Endothelial cell of umbilical vein (primary cell): ENCODE measurements around the gene C7orf33. TPM values are rescaled to one million over a fixed set of nuclear protein-coding genes. Genes with fewer than 3 reads are reported as not detected.
"Not testable (repeated sequence)": the region's sequence is repeated elsewhere in the genome, so short reads cannot be mapped to it uniquely, and the experiment has no call there.

Experiments used
- BruUV-seq: library from RNA; stranded (reverse); fragments of 400-500 nt; replicated peaks from 2 replicates; lab custom pipeline; 2021; lab: Mats Ljungman, UMichigan
- CTCF ChIA-PET: fragments of 300-600, 350-600 bp; sonication (Branson Sonifier 250); formaldehyde crosslinking; loops from one replicate; lab custom pipeline; 2021; ENCODE audit warnings: antibody characterized with exemption, inconsistent platforms; lab: Charles Lee
- POLR2A ChIA-PET: fragments of 300-600, 350-600 bp; sonication (Branson Sonifier 250); formaldehyde crosslinking; loops from one replicate; lab custom pipeline; 2021; ENCODE audit warnings: antibody characterized with exemption, inconsistent platforms; lab: Charles Lee
- DNase-seq: peaks from one replicate; pipeline ENCODE4 v3.0.0-alpha.2; 2011; ENCODE audit warnings: low read depth, low spot score
- FAIRE-seq: peaks from 2 replicates; lab custom pipeline; 2011; peaks lifted over from hg19 to GRCh38; lab: Jason Lieb, UNC
- H2AFZ ChIP-seq: 2 replicates; pipeline ENCODE4 v1.6.0; 2012; ENCODE audit warnings: low read depth, low read length, control low read depth, inconsistent platforms
- H3K27ac ChIP-seq: 2 replicates; pipeline ENCODE4 v1.5.1; 2011; ENCODE audit warnings: low read depth, mild to moderate bottlenecking, control low read depth, low read length, moderate library complexity; ENCODE audit not compliant: insufficient read depth
- H3K27me3 ChIP-seq, 2 experiments: 2 replicates each; pipeline versions ENCODE4 v1.6.0 to v1.6.1; 2011; ENCODE audit warnings: low read length in 2 of 2, mixed read lengths in 1 of 2; ENCODE audit not compliant: control insufficient read depth in 2 of 2, insufficient read depth in 2 of 2
- H3K36me3 ChIP-seq, 2 experiments: 2 replicates in 1 of 2; 3 replicates in 1 of 2; pipeline ENCODE4 v1.5.1; 2011; ENCODE audit warnings: low read length in 2 of 2, mild to moderate bottlenecking in 1 of 2, moderate library complexity in 1 of 2; ENCODE audit not compliant: control insufficient read depth in 2 of 2, insufficient read depth in 2 of 2; ENCODE audit errors: extremely low read depth in 1 of 2
- H3K4me1 ChIP-seq: 3 replicates; pipeline ENCODE4 v1.5.1; 2011; ENCODE audit warnings: mild to moderate bottlenecking, low read length; ENCODE audit not compliant: control insufficient read depth, insufficient read depth; ENCODE audit errors: extremely low read depth
- H3K4me2 ChIP-seq: 2 replicates; pipeline ENCODE4 v1.6.1; 2011; ENCODE audit warnings: low read length, control low read depth, mixed read lengths; ENCODE audit not compliant: insufficient read depth
- H3K4me3 ChIP-seq, 3 experiments: fragments of 200-600 bp in 1 of 3; sonication (generic), shearing (Covaris generic) in 1 of 3; replicated peaks in 1 of 3; 2 replicates each; pipeline ENCODE4 v1.5.1; 2011 to 2016; ENCODE audit warnings: control low read depth in 3 of 3, low read length in 3 of 3, mild to moderate bottlenecking in 2 of 3, inconsistent platforms in 1 of 3, low read depth in 1 of 3, moderate library complexity in 1 of 3; ENCODE audit not compliant: insufficient read depth in 1 of 3
- H3K79me2 ChIP-seq: 2 replicates; pipeline ENCODE4 v1.6.0; 2012; ENCODE audit warnings: low read length, inconsistent platforms; ENCODE audit not compliant: control insufficient read depth, insufficient read depth
- H3K9ac ChIP-seq: replicated peaks from 2 replicates; pipeline ENCODE3; 2011; ENCODE audit warnings: low read length, control low read depth; ENCODE audit not compliant: insufficient read depth; ENCODE audit errors: extremely low read depth
- H3K9me1 ChIP-seq: replicated peaks from 3 replicates; pipeline ENCODE4 v1.6.0; 2011; ENCODE audit warnings: mild to moderate bottlenecking, low read length; ENCODE audit not compliant: control insufficient read depth, insufficient read depth; ENCODE audit errors: extremely low read depth
- H3K9me3 ChIP-seq: replicated peaks from 2 replicates; pipeline ENCODE4 v1.5.1; 2012; ENCODE audit warnings: low read length, inconsistent platforms; ENCODE audit not compliant: control insufficient read depth, insufficient read depth
- H4K20me1 ChIP-seq: replicated peaks from 2 replicates; pipeline ENCODE3; 2011; ENCODE audit warnings: mild to moderate bottlenecking, low read length; ENCODE audit not compliant: control insufficient read depth, insufficient read depth; ENCODE audit errors: extremely low read depth
- GATA2 ChIP-seq: IDR thresholded peaks from 2 replicates; pipeline ENCODE4 v1.7.0; 2011; ENCODE audit warnings: low read depth, mild to moderate bottlenecking, moderate library complexity, mixed read lengths, low read length; ENCODE audit not compliant: insufficient read length, insufficient read depth
- dilution Hi-C: fragments of 300-500 bp; cut with MboI; formaldehyde crosslinking; loops from one replicate; pipeline ENCODE4 v1.15.0; 2019; ENCODE audit warnings: low sequenced_read_pairs; ENCODE audit not compliant: extremely low pct_ligation_motif_present
- intact Hi-C: fragments of 100-400 bp; cut with micrococcal nuclease; formaldehyde crosslinking; loops from one replicate; pipeline ENCODE4 v1.10.0; 2022
- polyA plus RNA-seq, 4 experiments: library from polyadenylated mRNA; depleted of rRNA in 3 of 4; stranded (reverse) in 3 of 4; unstranded in 1 of 4; fragments of >200 nt; gene quantifications; 2 replicates each; pipeline versions ENCODE4 v1.2.1 to v1.2.3, GENCODE V29; 2011 to 2012; ENCODE audit warnings: missing spikeins in 1 of 4
- total RNA-seq: library from RNA; stranded (reverse); gene quantifications from 2 replicates; pipeline ENCODE4 v1.2.3, GENCODE V29; 2021

The C7orf33 gene
- total and polyA plus RNA-seq, 2 donors (not counting 3 experiments of a cell fraction or from before 2014, with no cell fraction given) = not detected

- H3K27me3 ChIP-seq = no peaks in the 10 kb centered on the region
- BruUV-seq = no TSS peak
- TF ChIP-seq GATA2 = no peak
- no peak overlapping the region for H3K27ac ChIP-seq
- H3K4me3 ChIP-seq = no peak overlapping the region
- H3K9ac ChIP-seq = no peak overlapping the region
- intact Hi-C loops (loop anchor here (10.0 kb wide), 3 partner anchors 204 to 524 kb away; partner anchors contain the start of genes EZH2 and ZNF786), dilution Hi-C loops (no loop called here)
- H4K20me1 ChIP-seq = no peaks in the 10 kb centered on the region
- no peaks in the 10 kb centered on the region for H3K36me3 ChIP-seq
- no peak overlapping the region for H3K4me2 ChIP-seq
- no peak overlapping the region for H2AFZ ChIP-seq
- ChIA-PET CTCF (no interaction called here), POLR2A (no interaction called here)
- no peaks in the 10 kb centered on the region for H3K9me3 ChIP-seq
- H3K79me2 ChIP-seq = no peaks in the 10 kb centered on the region
- no peaks in the 10 kb centered on the region for H3K4me1 ChIP-seq
- DNase-seq (no peak), FAIRE-seq (no peak)
- no peaks in the 10 kb centered on the region for H3K9me1 ChIP-seq
Observed at GRCh38 chr7:148570510-148570909, 20.1 kb upstream of the C7orf33 start.

- dilution Hi-C loops, H2AFZ ChIP-seq, H4K20me1 ChIP-seq, H3K36me3 ChIP-seq, H3K27ac ChIP-seq, FAIRE-seq, H3K4me2 ChIP-seq, H3K79me2 ChIP-seq, DNase-seq, H3K9me1 ChIP-seq, H3K9me3 ChIP-seq, BruUV-seq, H3K9ac ChIP-seq, H3K4me1 ChIP-seq, CTCF ChIA-PET, POLR2A ChIA-PET, H3K27me3 ChIP-seq, H3K4me3 ChIP-seq: not testable (repeated sequence)
- intact Hi-C loops = loop anchor here (10.0 kb wide), 3 partner anchors 204 to 524 kb away; partner anchors contain the start of genes EZH2 and ZNF786
Observed at GRCh38 chr7:148570973-148571372, 19.6 kb upstream of the C7orf33 start.
